Liver (tissue), 3 donors: ENCODE data around the gene CCNC.

Source experiments
- TF ChIP-seq, protein P1 (sequence below): fragments of 150-350 bp; IDR thresholded peaks from 2 replicates; pipeline ENCODE4 v1.5.1; 2017; ENCODE audit warnings: improper control_type of control experiment, low read depth, low read length; ENCODE audit not compliant: missing input control
- TF ChIP-seq, protein P2 (sequence below): IDR thresholded peaks from 2 replicates; pipeline ENCODE4 v1.6.1; 2016; ENCODE audit warnings: antibody characterized with exemption
- donor health status: healthy.
- donor health status: healthy.

GRCh38 chr6:99545442-99545841 lies 23.0 kb downstream of the CCNC start:
- TF ChIP-seq, protein P1, sequence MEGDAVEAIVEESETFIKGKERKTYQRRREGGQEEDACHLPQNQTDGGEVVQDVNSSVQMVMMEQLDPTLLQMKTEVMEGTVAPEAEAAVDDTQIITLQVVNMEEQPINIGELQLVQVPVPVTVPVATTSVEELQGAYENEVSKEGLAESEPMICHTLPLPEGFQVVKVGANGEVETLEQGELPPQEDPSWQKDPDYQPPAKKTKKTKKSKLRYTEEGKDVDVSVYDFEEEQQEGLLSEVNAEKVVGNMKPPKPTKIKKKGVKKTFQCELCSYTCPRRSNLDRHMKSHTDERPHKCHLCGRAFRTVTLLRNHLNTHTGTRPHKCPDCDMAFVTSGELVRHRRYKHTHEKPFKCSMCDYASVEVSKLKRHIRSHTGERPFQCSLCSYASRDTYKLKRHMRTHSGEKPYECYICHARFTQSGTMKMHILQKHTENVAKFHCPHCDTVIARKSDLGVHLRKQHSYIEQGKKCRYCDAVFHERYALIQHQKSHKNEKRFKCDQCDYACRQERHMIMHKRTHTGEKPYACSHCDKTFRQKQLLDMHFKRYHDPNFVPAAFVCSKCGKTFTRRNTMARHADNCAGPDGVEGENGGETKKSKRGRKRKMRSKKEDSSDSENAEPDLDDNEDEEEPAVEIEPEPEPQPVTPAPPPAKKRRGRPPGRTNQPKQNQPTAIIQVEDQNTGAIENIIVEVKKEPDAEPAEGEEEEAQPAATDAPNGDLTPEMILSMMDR: no peak
- TF ChIP-seq, protein P2, sequence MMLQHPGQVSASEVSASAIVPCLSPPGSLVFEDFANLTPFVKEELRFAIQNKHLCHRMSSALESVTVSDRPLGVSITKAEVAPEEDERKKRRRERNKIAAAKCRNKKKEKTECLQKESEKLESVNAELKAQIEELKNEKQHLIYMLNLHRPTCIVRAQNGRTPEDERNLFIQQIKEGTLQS: no peak
